Measurements from ENCODE around the gene DIAPH2. TPM values are rescaled to one million over a fixed set of nuclear protein-coding genes. Genes with fewer than 3 reads are reported as not detected.

Gene DIAPH2
- total RNA-seq, 1 experiment from 2014 or later = 10.4 TPM

DNA sequence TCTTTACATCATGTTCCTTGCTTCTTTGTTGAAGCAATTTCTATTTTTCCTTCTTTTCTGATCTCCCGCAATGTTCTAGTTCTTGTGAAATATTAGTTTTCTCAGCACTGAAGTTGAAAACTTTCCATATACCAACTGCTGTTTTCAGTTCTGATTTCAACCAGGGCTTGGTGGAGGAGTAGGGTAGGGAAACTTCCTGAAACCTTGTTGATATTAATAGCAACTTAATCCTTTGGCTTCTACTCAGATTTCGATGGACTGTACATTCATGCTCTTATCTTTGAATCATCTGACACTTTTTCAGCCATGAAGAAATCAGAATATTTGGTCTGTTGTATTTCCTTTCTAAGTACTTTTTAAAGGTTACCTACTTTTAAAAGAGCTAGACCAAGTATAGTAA is 514.9 kb downstream of the DIAPH2 start:
- no peaks in the 10 kb centered on the region for H3K27me3 ChIP-seq (replicated peaks; ENCODE audit: insufficient read depth, low read depth, low read length, poor library complexity)
- H3K36me3 ChIP-seq (ENCODE audit: insufficient read depth, low read length, poor library complexity, severe bottlenecking) = no peaks in the 10 kb centered on the region
- ChIA-PET CTCF (no interaction called here), POLR2A (ENCODE audit: low non-redundant PET) (no interaction called here)
- no peak for DNase-seq (ENCODE audit: low spot score)
- no peak overlapping the region for H3K27ac ChIP-seq (ENCODE audit: low read depth, low read length, poor library complexity, severe bottlenecking)
- H3K4me1 ChIP-seq (ENCODE audit: insufficient read depth, low read length, poor library complexity, severe bottlenecking) = no peaks in the 10 kb centered on the region
- intact Hi-C loops (cut with micrococcal nuclease; ENCODE audit: unreplicated experiment) = no loop called here
- no peak overlapping the region for H3K4me3 ChIP-seq (ENCODE audit: low read depth, low read length, poor library complexity, severe bottlenecking)
- no peaks in the 10 kb centered on the region for H3K9me3 ChIP-seq (ENCODE audit: low read depth, low read length, poor library complexity, severe bottlenecking)
- TF ChIP-seq EZH2 (IDR thresholded peaks at IDR 0.05; ENCODE audit: borderline replicate concordance, low read depth, low read length, poor library complexity, severe bottlenecking) = no peak
- TF ChIP-seq CTCF (conservative IDR thresholded peaks at IDR 0.05; ENCODE audit: low read depth, low read length) = no peak
- no TSS peak for BruUV-seq (replicated peaks)

GRCh38 chrX:97200454-97200853 is 515.8 kb downstream of the DIAPH2 start:
- BruUV-seq (replicated peaks) = no TSS peak
- DNase-seq (ENCODE audit: low spot score) = no peak
- ChIA-PET CTCF (no interaction called here), POLR2A (ENCODE audit: low non-redundant PET) (no interaction called here)
- Histone ChIP-seq H3K27ac (ENCODE audit: low read depth, low read length, poor library complexity, severe bottlenecking) (no peak overlapping the region), H3K9me3 (ENCODE audit: low read depth, low read length, poor library complexity, severe bottlenecking) (no peaks in the 10 kb centered on the region), H3K4me1 (ENCODE audit: insufficient read depth, low read length, poor library complexity, severe bottlenecking) (no peaks in the 10 kb centered on the region), H3K27me3 (replicated peaks; ENCODE audit: insufficient read depth, low read depth, low read length, poor library complexity) (no peaks in the 10 kb centered on the region), H3K4me3 (ENCODE audit: low read depth, low read length, poor library complexity, severe bottlenecking) (no peak overlapping the region), H3K36me3 (ENCODE audit: insufficient read depth, low read length, poor library complexity, severe bottlenecking) (no peaks in the 10 kb centered on the region)
- intact Hi-C loops (cut with micrococcal nuclease; ENCODE audit: unreplicated experiment) = no loop called here
- no peak for TF ChIP-seq EZH2 (IDR thresholded peaks at IDR 0.05; ENCODE audit: borderline replicate concordance, low read depth, low read length, poor library complexity, severe bottlenecking)
- TF ChIP-seq CTCF (conservative IDR thresholded peaks at IDR 0.05; ENCODE audit: low read depth, low read length) = no peak

DNA sequence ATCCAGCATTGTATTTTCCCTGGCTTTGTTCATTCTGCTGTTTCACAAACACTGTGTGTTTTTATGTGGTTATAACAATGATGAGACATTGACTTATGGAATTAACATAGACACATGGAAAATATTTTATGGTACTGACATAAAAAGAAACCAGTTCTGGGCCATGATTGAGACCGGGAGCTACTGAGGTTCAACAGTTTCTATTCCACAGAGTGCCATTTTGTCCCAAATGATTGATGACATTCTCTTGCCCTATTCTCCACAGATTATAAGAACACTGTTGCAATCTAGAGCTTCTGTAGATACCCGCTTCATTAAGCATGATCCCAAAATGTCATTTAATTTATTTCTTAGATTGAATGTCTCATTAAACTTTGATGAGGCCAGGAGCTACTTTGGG is 525.9 kb downstream of the DIAPH2 start:
- ChIA-PET POLR2A (ENCODE audit: low non-redundant PET) (no interaction called here), CTCF (no interaction called here)
- no TSS peak for BruUV-seq (replicated peaks)
- Histone ChIP-seq H3K9me3 (ENCODE audit: low read depth, low read length, poor library complexity, severe bottlenecking) (no peaks in the 10 kb centered on the region), H3K27ac (ENCODE audit: low read depth, low read length, poor library complexity, severe bottlenecking) (no peak overlapping the region), H3K27me3 (replicated peaks; ENCODE audit: insufficient read depth, low read depth, low read length, poor library complexity) (no peaks in the 10 kb centered on the region), H3K4me1 (ENCODE audit: insufficient read depth, low read length, poor library complexity, severe bottlenecking) (no peaks in the 10 kb centered on the region), H3K36me3 (ENCODE audit: insufficient read depth, low read length, poor library complexity, severe bottlenecking) (no peaks in the 10 kb centered on the region), H3K4me3 (ENCODE audit: low read depth, low read length, poor library complexity, severe bottlenecking) (no peak overlapping the region)
- TF ChIP-seq CTCF (conservative IDR thresholded peaks at IDR 0.05; ENCODE audit: low read depth, low read length) (no peak), EZH2 (IDR thresholded peaks at IDR 0.05; ENCODE audit: borderline replicate concordance, low read depth, low read length, poor library complexity, severe bottlenecking) (no peak)
- intact Hi-C loops (cut with micrococcal nuclease; ENCODE audit: unreplicated experiment) = no loop called here
- DNase-seq (ENCODE audit: low spot score) = no peak
